ENCODE results near the gene TBL1X.

DNA sequence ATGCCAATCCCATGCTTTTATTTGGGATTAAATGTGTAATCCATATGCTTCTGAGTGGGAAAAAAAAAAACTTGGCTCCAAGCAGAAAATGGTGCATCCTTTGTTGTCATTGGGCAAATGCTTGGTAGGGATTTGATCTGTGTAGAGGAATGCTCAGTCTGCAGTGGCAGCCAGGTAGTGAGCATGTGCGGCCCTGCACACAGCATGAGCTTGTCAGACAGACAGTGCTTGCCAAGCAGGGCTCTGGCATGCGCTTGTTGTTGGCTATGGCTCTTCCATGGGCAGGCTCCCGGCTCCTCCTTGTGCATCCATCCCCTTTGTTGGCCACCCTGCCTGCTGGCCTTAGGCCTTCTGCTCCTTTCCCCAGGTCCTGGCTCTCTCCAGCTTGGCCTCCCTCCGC, 170.5 kb downstream of the TBL1X start:
- TF ChIP-seq CTCF (IDR thresholded peaks at IDR 0.05) (no peak), EP300 (IDR thresholded peaks at IDR 0.05) (no peak), POLR2A (IDR thresholded peaks at IDR 0.05) (no peak)
